Measurements from ENCODE around the gene ALDOB.
"Not testable (repeated sequence)": the region's sequence is repeated elsewhere in the genome, so short reads cannot be mapped to it uniquely, and the experiment has no call there.

Gene ALDOB

GRCh38 chr9:101419863-101420262, 15.7 kb downstream of the ALDOB start:
- no peak for DNase-seq

- no peak for DNase-seq
Measured at GRCh38 chr9:101418518-101419430, 16.8 kb downstream of the ALDOB start.

- no peak for DNase-seq
Measured at GRCh38 chr9:101417977-101418376, 17.6 kb downstream of the ALDOB start.

GRCh38 chr9:101417389-101417788, 18.2 kb downstream of the ALDOB start:
- DNase-seq = no peak

GRCh38 chr9:101415578-101415977, 20.0 kb downstream of the ALDOB start:
- no peak for DNase-seq

- no peak for DNase-seq
Measured at GRCh38 chr9:101414839-101415238, 20.7 kb downstream of the ALDOB start.

GRCh38 chr9:101409079-101409477, 26.5 kb downstream of the ALDOB start:
- no peak for DNase-seq

- no peak for DNase-seq
Measured at GRCh38 chr9:101408374-101409078, 27.0 kb downstream of the ALDOB start.

- DNase-seq = no peak
Measured at GRCh38 chr9:101403516-101404285, 31.9 kb downstream of the ALDOB start.

- DNase-seq = peak in 1 of 2 experiments; percentile 1
Measured at GRCh38 chr9:101400120-101400519, 35.5 kb downstream of the ALDOB start.

- DNase-seq = no peak
Measured at GRCh38 chr9:101399643-101399970, 36.0 kb downstream of the ALDOB start.

- DNase-seq = peak in 1 of 2 experiments; percentile 2
Measured at GRCh38 chr9:101398930-101399642, 36.5 kb downstream of the ALDOB start.

GRCh38 chr9:101398068-101398929, 37.3 kb downstream of the ALDOB start, which contains the start of the genes MRPL50 and ZNF189:
MRPL50 (minus strand) TSS chr9:101398618; CDS start chr9:101398592, 26 bp downstream.
ZNF189 (plus strand) TSS chr9:101398851; CDS start chr9:101399157, 306 bp downstream.
- peak; percentile 94 for DNase-seq

- no peak for DNase-seq
Measured at GRCh38 chr9:101397746-101398067, 37.9 kb downstream of the ALDOB start.

GRCh38 chr9:101394687-101395086, 40.9 kb downstream of the ALDOB start:
- no peak for DNase-seq

GRCh38 chr9:101393135-101393534, 42.4 kb downstream of the ALDOB start:
- no peak for DNase-seq

GRCh38 chr9:101388507-101388993, 47.0 kb downstream of the ALDOB start:
- DNase-seq = peak in 1 of 2 experiments; percentile 3

GRCh38 chr9:101387871-101388506, 47.6 kb downstream of the ALDOB start:
- peak; percentile 5 to 69 for DNase-seq

GRCh38 chr9:101384873-101385536, 50.6 kb downstream of the ALDOB start, which contains the start of gene BAAT:
BAAT (minus strand) TSS chr9:101385006; CDS start chr9:101371404, 13,602 bp downstream.
- not testable (repeated sequence) for DNase-seq

- no peak for DNase-seq
Measured at GRCh38 chr9:101383361-101383760, 52.2 kb downstream of the ALDOB start.

Measured in NCI-H446 (cell line).